SW 1271 (cell line): Measurements from ENCODE around the gene ZNF660.
"Not testable (repeated sequence)": the region's sequence is repeated elsewhere in the genome, so short reads cannot be mapped to it uniquely, and the experiment has no call there.

Experiments
- DNase-seq, 2 experiments: peaks; one replicate each; lab custom pipeline; 2025; lab: John Stamatoyannopoulos, UW

ZNF660 gene

GRCh38 chr3:44584646-44585501, at the start of gene ZNF660:
ZNF660 (plus strand) TSS chr3:44584964; CDS start chr3:44594194, 9,230 bp downstream.
- no peak for DNase-seq

GRCh38 chr3:44535364-44535763, 49.4 kb upstream of the ZNF660 start:
- DNase-seq: no peak

GRCh38 chr3:44544811-44545210, 40.0 kb upstream of the ZNF660 start:
- not testable (repeated sequence) for DNase-seq

GRCh38 chr3:44554626-44555592, 29.9 kb upstream of the ZNF660 start, which contains the start of gene ZKSCAN7:
ZKSCAN7 (plus strand) TSS chr3:44555193; CDS start chr3:44557048, 1,855 bp downstream.
- DNase-seq: peak in 1 of 2 experiments; percentile 4

DNA sequence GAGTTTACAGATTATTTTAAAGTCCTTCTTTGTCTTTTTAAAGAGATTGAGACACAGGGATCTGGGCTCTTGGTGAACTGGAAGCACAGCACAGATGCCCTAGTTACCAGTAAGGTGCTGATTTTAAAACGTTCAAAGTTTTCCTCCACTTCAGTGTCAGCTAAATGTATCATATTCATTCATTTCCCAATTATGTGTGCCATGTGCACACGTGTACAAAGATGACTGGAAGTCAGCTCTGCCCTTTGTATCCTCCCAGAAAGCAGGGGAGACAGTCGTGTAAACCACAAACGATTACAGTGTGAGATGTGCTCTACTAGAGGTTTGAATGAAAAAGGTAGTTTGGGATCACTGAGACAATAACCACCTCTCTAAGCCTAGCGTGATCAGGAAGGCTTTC, 29.0 kb upstream of the ZNF660 start:
- no peak for DNase-seq

- no peak for DNase-seq
Measured at GRCh38 chr3:44557074-44557473, 27.7 kb upstream of the ZNF660 start.

GRCh38 chr3:44561076-44561475, 23.7 kb upstream of the ZNF660 start:
- no peak for DNase-seq

GRCh38 chr3:44562147-44562546, 22.6 kb upstream of the ZNF660 start:
- no peak for DNase-seq

DNA sequence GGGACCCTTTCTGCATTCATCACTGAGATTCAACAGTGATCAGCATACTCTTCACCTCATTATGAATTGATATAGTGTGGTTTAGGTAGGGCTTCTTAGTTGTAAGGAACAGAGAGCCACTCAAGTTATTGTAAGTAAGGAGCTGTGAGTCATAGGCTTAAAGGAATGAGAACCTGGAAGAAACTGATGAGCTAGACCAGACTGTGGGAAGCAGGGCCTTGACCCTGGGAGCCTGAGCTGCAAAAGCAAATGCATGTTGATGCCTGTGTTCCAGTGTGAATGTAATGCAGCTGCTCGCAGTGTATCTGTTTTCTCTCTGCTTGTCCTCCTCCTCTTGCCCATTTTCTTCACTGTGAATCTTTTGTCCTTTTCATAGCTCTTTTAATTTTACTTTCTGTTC, 16.2 kb upstream of the ZNF660 start:
- no peak for DNase-seq

- DNase-seq: no peak
Measured at GRCh38 chr3:44571024-44571423, 13.7 kb upstream of the ZNF660 start.

GRCh38 chr3:44576613-44577012, 8.2 kb upstream of the ZNF660 start:
- no peak for DNase-seq

GRCh38 chr3:44577354-44577952, 7.3 kb upstream of the ZNF660 start:
- not testable (repeated sequence) for DNase-seq

DNA sequence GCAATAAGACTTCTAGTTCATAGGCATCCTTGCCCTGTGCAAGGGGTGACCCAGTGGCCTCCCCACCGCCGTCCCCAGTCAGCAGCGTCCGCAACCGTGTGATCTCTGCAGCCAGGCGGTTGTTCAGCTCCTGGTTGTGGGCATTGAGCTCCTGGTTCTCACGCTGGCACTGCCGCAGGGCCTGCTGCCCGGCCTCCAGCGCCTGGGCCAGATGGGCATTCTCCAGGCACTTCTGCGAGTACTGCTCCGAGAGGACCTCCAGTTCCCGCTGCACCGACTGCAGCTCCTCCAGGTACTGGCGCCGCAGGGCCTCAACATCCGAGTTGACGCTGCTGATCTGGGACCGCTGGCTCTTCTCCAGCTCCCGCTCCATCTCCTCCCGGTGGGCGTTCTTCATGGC, 6.4 kb upstream of the ZNF660 start:
- DNase-seq: not testable (repeated sequence)

DNA sequence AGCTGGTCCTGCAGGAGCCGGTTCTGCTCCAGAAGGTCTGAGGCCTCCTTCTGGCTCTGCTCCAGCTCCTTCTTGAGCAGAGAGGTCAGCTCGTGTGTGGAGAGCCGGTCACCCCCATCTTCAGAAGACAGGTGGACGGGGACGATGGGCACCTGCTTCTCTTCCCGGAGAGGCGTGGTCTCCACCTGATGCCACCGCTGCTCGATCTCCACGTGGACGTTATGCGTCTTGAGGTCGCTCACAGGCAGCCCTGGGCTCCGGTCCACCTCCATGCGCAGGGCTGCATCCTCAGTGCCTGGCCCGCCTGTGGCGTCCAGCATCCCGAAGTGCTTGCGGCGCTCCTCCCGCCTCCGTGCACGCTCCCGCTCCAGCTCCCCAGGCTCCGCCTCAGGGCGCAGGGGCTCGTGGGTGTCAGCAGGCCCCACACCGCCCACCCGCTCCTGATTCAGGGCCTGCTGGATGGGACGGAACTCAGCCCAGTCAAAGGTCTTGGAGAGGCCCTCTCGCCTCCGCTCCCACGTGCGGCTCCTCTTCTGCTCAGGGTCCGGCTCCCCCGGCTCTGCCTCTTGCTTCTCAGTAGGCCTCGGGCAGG, 5.7 kb upstream of the ZNF660 start:
- not testable (repeated sequence) for DNase-seq

DNA sequence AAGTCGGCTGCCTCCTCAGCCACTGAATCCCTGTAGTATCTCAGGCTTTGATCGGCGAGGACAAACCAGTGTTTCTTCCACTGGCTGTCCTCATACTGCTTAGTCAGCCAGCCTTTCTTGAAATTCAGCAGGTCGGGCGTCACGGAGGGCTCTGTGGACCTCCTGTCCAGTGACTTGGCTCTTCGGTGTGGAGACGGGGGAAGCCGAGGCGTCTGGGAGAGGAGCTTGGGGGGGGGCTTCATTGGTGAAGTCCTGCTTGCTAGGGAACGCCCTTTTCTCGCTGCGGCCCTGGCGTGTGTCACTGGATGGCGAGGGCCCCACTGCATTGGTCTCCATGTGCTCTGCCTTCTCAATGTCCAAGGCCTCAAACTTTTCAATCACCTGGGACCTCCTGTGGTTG, 5.0 kb upstream of the ZNF660 start:
- not testable (repeated sequence) for DNase-seq

DNA sequence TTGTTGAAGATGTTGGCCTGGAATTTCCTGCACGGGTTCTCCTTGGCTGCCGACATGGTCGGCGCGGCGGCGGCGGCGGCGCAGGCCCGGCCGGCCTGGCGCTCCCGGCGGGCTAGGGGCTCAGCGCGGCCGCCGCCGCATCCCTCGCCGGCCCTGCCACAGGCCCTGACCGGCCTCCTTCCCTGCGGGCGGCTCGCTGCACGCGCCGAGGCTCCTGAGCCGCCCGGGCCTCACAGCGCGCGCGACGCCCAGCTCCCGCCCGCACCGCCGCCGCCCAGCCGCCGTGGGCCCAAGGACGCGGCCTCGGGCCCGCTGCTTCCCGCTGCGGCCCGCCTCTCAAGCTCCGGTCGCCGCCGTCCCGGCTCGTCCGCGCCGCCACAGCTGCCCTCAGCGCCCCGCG, 3.8 kb upstream of the ZNF660 start:
- DNase-seq: not testable (repeated sequence)

- no peak for DNase-seq
Measured at GRCh38 chr3:44596621-44597020, 11.9 kb downstream of the ZNF660 start.

DNA sequence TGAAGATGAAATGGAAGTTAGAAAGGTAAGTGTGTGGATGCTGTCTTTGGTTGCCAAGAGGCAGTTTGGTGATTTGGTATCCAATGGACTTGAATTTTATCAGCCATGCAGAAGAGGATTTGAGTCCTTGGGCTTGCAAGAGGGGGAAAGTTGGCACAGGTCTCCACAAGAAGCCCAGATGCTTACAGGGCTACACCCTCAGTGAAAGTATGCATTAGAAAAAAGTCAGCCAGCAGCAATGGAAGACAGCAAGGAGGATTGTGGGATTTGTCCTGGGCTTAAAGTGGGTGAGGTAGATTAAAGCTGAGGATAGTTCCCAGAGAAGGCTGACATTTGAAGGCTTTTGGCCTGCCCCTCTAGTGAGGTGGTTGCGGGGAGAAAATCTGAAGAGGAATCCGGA, 17.0 kb downstream of the ZNF660 start:
- DNase-seq: no peak

GRCh38 chr3:44612678-44613077, 27.9 kb downstream of the ZNF660 start:
- no peak for DNase-seq

DNA sequence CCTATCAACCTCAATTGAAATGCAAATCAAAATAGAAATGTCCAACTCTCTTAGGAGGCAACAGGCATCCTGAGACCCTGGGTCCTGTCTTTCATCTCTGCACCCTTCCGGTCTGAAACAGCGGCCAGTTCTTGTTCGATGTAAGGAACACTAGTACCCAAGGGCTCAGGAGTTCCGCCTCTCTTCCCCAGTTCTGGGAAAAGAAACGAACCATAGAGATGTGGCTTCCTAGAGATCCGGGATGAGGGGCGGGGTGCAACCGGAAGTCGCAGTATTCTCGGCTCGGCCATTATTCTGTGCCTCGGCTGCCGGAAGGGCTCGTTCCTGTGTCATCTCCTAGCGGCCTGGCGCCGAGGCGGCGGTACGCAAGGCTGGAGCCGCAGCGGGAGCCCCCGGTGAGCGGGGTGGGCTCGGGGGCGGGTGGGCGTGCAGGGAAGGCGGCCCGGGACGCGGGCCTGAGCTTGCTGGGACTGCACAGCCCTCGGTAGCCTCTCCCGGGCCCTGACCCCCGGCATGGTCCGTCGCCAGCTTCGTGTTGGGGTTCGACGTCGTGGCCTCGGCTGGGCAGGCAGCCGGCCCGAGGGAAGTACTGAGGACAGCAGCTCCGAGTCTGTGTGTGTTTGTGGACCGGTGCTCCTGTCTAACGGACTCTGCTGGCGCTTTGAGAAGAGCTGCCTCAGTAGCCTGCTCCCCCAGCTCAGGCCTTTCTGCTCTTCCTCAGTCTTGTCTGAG, 40.2 kb downstream of the ZNF660 start, which contains the start of gene ZNF197:
Gene ZNF197, plus strand, starts transcription at position 288 of the 732 bp plus-strand sequence. CDS start 4,119 bp downstream, outside the sequence.
- DNase-seq: peak; percentile 53 to 84

DNA sequence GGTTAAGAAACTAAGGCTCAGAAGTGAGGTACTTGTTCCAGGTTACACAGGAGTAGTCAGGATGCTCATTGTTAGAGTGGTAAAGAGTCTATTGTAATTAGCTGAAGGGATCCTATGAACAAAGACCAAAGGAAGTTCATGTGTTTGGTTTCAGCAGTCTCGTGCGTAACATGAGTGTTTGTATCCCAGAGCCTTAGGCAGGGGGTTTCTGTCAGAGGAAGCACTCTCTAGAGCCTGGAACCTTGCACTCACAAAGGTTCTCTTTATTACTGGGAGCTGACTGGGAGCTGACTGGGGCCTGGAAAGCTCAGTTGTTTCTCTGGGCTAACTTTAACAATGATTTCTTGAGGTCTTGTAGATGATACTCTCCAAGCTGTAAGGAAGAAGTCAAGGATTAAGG, 44.0 kb downstream of the ZNF660 start:
- no peak for DNase-seq
